CD14-positive monocyte (primary cell): ENCODE results near the gene LDHAL6A. TPM values are rescaled to one million over a fixed set of nuclear protein-coding genes. Genes with fewer than 3 reads are reported as not detected.
A peak's percentile ranks its signal among the peaks of the same experiment; 100 is the strongest.
"Not testable (repeated sequence)": the region's sequence is repeated elsewhere in the genome, so short reads cannot be mapped to it uniquely, and the experiment has no call there.

ENCODE experiments used
- DNase-seq, 3 donors: peaks; one replicate each; pipeline ENCODE4 v3.0.0-alpha.2; 2011 to 2022
- H2AFZ ChIP-seq: 2 replicates; pipeline ENCODE4 v1.6.0; 2012; ENCODE audit warnings: mild to moderate bottlenecking, low read depth, low read length, inconsistent platforms; ENCODE audit not compliant: insufficient read depth, poor library complexity, severe bottlenecking
- H3K27ac ChIP-seq, 2 donors: 1 replicate in 1 of 2; 2 replicates in 1 of 2; pipeline ENCODE4 v1.5.1; 2012 to 2013; ENCODE audit warnings: low read length in 2 of 2, control low read depth in 1 of 2, inconsistent platforms in 1 of 2, low read depth in 1 of 2, mild to moderate bottlenecking in 1 of 2
- H3K27me3 ChIP-seq, 2 donors: one replicate each; pipeline versions ENCODE4 v1.6.0 to v1.6.1; 2011 to 2013; ENCODE audit warnings: low read length in 2 of 2; ENCODE audit not compliant: control insufficient read depth in 2 of 2, insufficient read depth in 2 of 2
- H3K36me3 ChIP-seq, 2 donors: replicated peaks in 1 of 2; 1 replicate in 1 of 2; 2 replicates in 1 of 2; pipeline versions ENCODE4 v1.5.1 to v1.6.1; 2012 to 2013; ENCODE audit warnings: low read length in 2 of 2, control low read depth in 1 of 2, inconsistent platforms in 1 of 2, mild to moderate bottlenecking in 1 of 2; ENCODE audit not compliant: insufficient read depth in 2 of 2, control insufficient read depth in 1 of 2
- H3K4me1 ChIP-seq, 2 donors: 1 replicate in 1 of 2; 2 replicates in 1 of 2; pipeline versions ENCODE4 v1.5.1 to v1.6.1; 2012 to 2013; ENCODE audit warnings: low read length in 2 of 2, control low read depth in 1 of 2, inconsistent platforms in 1 of 2, mild to moderate bottlenecking in 1 of 2, moderate library complexity in 1 of 2; ENCODE audit not compliant: insufficient read depth in 2 of 2, control insufficient read depth in 1 of 2
- H3K4me2 ChIP-seq: replicated peaks from 2 replicates; pipeline ENCODE3; 2012; ENCODE audit warnings: low read length, moderate library complexity, mild to moderate bottlenecking; ENCODE audit not compliant: poor library complexity, severe bottlenecking; ENCODE audit errors: extremely low read depth
- H3K4me3 ChIP-seq, 3 experiments: fragments of 200-600 bp in 1 of 3; sonication (generic) in 1 of 3; replicated peaks in 1 of 3; 1 replicate in 2 of 3; 2 replicates in 1 of 3; pipeline ENCODE4 v1.5.1; 2011 to 2013; ENCODE audit warnings: low read length in 3 of 3, mild to moderate bottlenecking in 3 of 3, control low read depth in 2 of 3, low read depth in 2 of 3, inconsistent platforms in 1 of 3, moderate library complexity in 1 of 3
- H3K79me2 ChIP-seq: 2 replicates; pipeline ENCODE4 v1.6.0; 2012; ENCODE audit warnings: mild to moderate bottlenecking, control low read depth, inconsistent platforms, low read length, moderate library complexity; ENCODE audit not compliant: insufficient read depth
- H3K9ac ChIP-seq: 2 replicates; pipeline ENCODE4 v1.6.0; 2017; ENCODE audit warnings: low read length, mild to moderate bottlenecking; ENCODE audit not compliant: insufficient read depth, poor library complexity, severe bottlenecking
- H3K9me3 ChIP-seq, 2 donors: replicated peaks in 1 of 2; 1 replicate in 1 of 2; 2 replicates in 1 of 2; pipeline versions ENCODE4 v1.5.1 to v1.6.1; 2012 to 2013; ENCODE audit warnings: low read length in 2 of 2, control low read depth in 1 of 2; ENCODE audit not compliant: control insufficient read depth in 1 of 2, insufficient read depth in 1 of 2
- H4K20me1 ChIP-seq: 2 replicates; pipeline ENCODE4 v1.6.0; 2012; ENCODE audit warnings: mild to moderate bottlenecking, low read length, control low read depth, moderate library complexity; ENCODE audit not compliant: insufficient read depth
- H3K27ac Mint-ChIP-seq, 7 donors: one replicate each; pipeline ENCODE4 v1.8.0; 2020; ENCODE audit warnings: mild to moderate bottlenecking in 7 of 7, mixed read lengths in 7 of 7, moderate library complexity in 6 of 7, inconsistent platforms in 2 of 7
- H3K27me3 Mint-ChIP-seq, 3 donors: one replicate each; pipeline ENCODE4 v1.8.0; 2021 to 2022; ENCODE audit warnings: low read depth in 3 of 3, mild to moderate bottlenecking in 3 of 3, mixed read lengths in 3 of 3, moderate library complexity in 3 of 3, inconsistent platforms in 1 of 3
- H3K36me3 Mint-ChIP-seq, 2 donors: one replicate each; pipeline ENCODE4 v1.8.0; 2020; ENCODE audit warnings: mixed read lengths in 2 of 2, inconsistent platforms in 1 of 2, mild to moderate bottlenecking in 1 of 2
- H3K4me1 Mint-ChIP-seq: one replicate; pipeline ENCODE4 v1.8.0; 2020; ENCODE audit warnings: mild to moderate bottlenecking, mixed read lengths
- H3K4me3 Mint-ChIP-seq, 2 donors: one replicate each; pipeline ENCODE4 v1.8.0; 2020; ENCODE audit warnings: mild to moderate bottlenecking in 2 of 2, mixed read lengths in 2 of 2, moderate library complexity in 1 of 2
- H3K9me3 Mint-ChIP-seq, 7 donors: one replicate each; pipeline ENCODE4 v1.8.0; 2020 to 2022; ENCODE audit warnings: mixed read lengths in 7 of 7, mild to moderate bottlenecking in 6 of 7, moderate library complexity in 6 of 7, inconsistent platforms in 2 of 7
- WGBS: methylation state at CpG from one replicate; pipeline ENCODE4 v1.1.5; 2013; ENCODE audit warnings: missing lambda C conversion rate; ENCODE audit not compliant: insufficient coverage; 5-methylcytosine and 5-hydroxymethylcytosine counted together
- intact Hi-C, 2 donors: fragments of 100-400 bp; cut with micrococcal nuclease; formaldehyde crosslinking; loops; one replicate each; pipeline versions ENCODE4 v1.15.0 to v1.15.1; 2023
- polyA minus RNA-seq: library from RNA; depleted of rRNA, polyadenylated mRNA; stranded (reverse); fragments of >200 nt; gene quantifications from 2 replicates; pipeline ENCODE4 v1.2.3, GENCODE V29; 2012
- polyA plus RNA-seq, 3 donors: library from polyadenylated mRNA; depleted of rRNA in 1 of 3; unstranded in 2 of 3; stranded (reverse) in 1 of 3; fragments of 300-500 nt in 2 of 3; fragments of >200 nt in 1 of 3; fragmentation: Illumina TruSeq in 2 of 3; gene quantifications; 1 replicate in 2 of 3; 2 replicates in 1 of 3; pipeline ENCODE4 v1.2.3, GENCODE V29; 2012 to 2021
- total RNA-seq, 12 experiments: library from RNA in 1 of 12; stranded (reverse) in 1 of 12; fragments of 120-200 nt in 1 of 12; gene quantifications; one replicate each; pipeline ENCODE4 v1.2.4 and lab custom pipeline; 2013 to 2026; ENCODE audit warnings: mixed read lengths in 6 of 12, inconsistent platforms in 1 of 12
- TF ChIP-seq, protein P1 (sequence below): fragments of 200-600 bp; IDR thresholded peaks from one replicate; pipeline ENCODE4 v1.8.0; 2022; ENCODE audit warnings: antibody characterized with exemption, mild to moderate bottlenecking

The LDHAL6A gene
- not detected for total RNA-seq (2013)
- polyA plus RNA-seq: not detected
- not detected in 2 replicates for polyA minus RNA-seq
- 0 to 1.1 (median 0.07) reads per million in 11 experiments for total RNA-seq (lab: John Stamatoyannopoulos, UW)

DNA sequence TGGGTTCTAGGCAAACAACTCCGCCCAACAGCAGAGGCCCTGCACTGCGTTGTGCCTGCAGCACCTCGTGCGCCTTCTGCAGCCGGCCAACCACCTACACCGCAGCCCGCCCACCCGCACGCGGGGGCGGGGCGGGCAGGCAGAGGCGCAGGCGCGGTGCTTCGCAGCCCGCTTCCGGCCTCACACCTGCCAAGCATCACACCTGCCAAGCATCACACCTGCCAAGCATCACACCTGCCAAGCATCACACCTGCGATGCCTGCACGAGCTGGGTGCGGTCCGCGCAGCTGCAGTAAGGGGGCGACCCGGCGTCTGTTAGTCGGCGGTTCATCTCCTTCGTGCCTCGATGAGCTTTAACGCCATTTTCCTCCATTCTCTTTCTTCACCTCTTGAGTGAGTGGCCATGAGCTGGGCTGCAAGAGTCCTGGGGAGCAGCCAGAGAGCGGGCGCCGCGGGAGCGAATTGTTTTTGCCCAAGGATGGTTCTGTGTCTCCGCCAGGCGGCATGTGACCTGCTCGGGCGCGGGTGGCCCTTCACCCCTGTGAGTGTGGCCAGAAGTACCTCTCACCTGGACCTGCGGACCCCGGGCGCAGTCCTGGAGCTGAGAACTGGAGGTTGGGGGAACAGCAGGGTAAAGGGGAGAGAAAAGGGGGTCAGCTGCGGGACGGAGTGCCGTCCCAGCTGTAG is at the start of gene LDHAL6A:
Gene LDHAL6A (plus strand): TSS at position 171 of the 687 bp plus-strand sequence. CDS start 825 bp downstream, outside the sequence.
- Mint-ChIP-seq H3K4me3 (peak within 1 kb of the TSS; percentile 52 to 55), H3K36me3 (no peaks in the 10 kb centered on the region), H3K9me3 (peaks cover 0 to 2% (median 0%) of the 10 kb centered on the region in 7 donors), H3K27ac (no peak within 1 kb of the TSS), H3K27me3 (peaks cover 0 to 25% (median 2%) of the 10 kb centered on the region in 3 donors), H3K4me1 (no peaks in the 10 kb centered on the region)
- intact Hi-C loops: no loop called here
- no peaks in the 10 kb centered on the region for H3K36me3 ChIP-seq
- no peaks in the 10 kb centered on the region for H3K79me2 ChIP-seq
- no peaks in the 10 kb centered on the region for H4K20me1 ChIP-seq
- peak within 1 kb of the TSS; percentile 41 for H3K4me2 ChIP-seq
- no peaks in the 10 kb centered on the region for H3K27me3 ChIP-seq
- no peaks in the 10 kb centered on the region for H3K4me1 ChIP-seq
- H3K4me3 ChIP-seq: no peak within 1 kb of the TSS
- DNase-seq: no peak
- H3K27ac ChIP-seq: no peak within 1 kb of the TSS
- H3K9ac ChIP-seq: no peak within 1 kb of the TSS
- WGBS: 68% methylated on average over 34 of the region's 47 CpGs
- no peak within 1 kb of the TSS for H2AFZ ChIP-seq
- TF ChIP-seq, protein P1, sequence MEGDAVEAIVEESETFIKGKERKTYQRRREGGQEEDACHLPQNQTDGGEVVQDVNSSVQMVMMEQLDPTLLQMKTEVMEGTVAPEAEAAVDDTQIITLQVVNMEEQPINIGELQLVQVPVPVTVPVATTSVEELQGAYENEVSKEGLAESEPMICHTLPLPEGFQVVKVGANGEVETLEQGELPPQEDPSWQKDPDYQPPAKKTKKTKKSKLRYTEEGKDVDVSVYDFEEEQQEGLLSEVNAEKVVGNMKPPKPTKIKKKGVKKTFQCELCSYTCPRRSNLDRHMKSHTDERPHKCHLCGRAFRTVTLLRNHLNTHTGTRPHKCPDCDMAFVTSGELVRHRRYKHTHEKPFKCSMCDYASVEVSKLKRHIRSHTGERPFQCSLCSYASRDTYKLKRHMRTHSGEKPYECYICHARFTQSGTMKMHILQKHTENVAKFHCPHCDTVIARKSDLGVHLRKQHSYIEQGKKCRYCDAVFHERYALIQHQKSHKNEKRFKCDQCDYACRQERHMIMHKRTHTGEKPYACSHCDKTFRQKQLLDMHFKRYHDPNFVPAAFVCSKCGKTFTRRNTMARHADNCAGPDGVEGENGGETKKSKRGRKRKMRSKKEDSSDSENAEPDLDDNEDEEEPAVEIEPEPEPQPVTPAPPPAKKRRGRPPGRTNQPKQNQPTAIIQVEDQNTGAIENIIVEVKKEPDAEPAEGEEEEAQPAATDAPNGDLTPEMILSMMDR: no peak
- no peaks in the 10 kb centered on the region for H3K9me3 ChIP-seq

DNA sequence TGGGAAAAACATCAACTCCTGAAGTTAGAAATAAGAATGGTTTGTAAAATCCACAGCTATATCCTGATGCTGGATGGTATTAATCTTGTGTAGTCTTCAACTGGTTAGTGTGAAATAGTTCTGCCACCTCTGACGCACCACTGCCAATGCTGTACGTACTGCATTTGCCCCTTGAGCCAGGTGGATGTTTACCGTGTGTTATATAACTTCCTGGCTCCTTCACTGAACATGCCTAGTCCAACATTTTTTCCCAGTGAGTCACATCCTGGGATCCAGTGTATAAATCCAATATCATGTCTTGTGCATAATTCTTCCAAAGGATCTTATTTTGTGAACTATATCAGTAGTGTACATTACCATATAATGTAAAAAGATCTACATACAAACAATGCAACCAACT is 48.3 kb upstream of the LDHAL6A start:
- H3K9me3 Mint-ChIP-seq, H3K4me2 ChIP-seq, H3K27me3 ChIP-seq, H2AFZ ChIP-seq, intact Hi-C loops, H3K9ac ChIP-seq, H3K79me2 ChIP-seq, H3K4me3 ChIP-seq, H3K4me1 Mint-ChIP-seq, H3K4me1 ChIP-seq, DNase-seq, H3K9me3 ChIP-seq, H3K27ac ChIP-seq, H3K4me3 Mint-ChIP-seq, H3K27me3 Mint-ChIP-seq: not testable (repeated sequence)
- H4K20me1 ChIP-seq: peaks cover 29% of the 10 kb centered on the region
- peaks cover 57 to 66% of the 10 kb centered on the region in 2 donors for H3K36me3 ChIP-seq
- Mint-ChIP-seq H3K36me3 (peaks cover 45 to 60% of the 10 kb centered on the region in 2 donors), H3K27ac (peak overlapping the region in 1 of 7 donors; percentile 32)
- WGBS: no CpG with 5 or more reads among the region's 3 CpGs
